NCI-H2227 (cell line): Measurements from ENCODE around the gene MACROD1.

Source experiments
- DNase-seq: peaks from one replicate; lab custom pipeline; 2025; ENCODE audit not compliant: unreplicated experiment; lab: John Stamatoyannopoulos, UW

The MACROD1 gene

DNA sequence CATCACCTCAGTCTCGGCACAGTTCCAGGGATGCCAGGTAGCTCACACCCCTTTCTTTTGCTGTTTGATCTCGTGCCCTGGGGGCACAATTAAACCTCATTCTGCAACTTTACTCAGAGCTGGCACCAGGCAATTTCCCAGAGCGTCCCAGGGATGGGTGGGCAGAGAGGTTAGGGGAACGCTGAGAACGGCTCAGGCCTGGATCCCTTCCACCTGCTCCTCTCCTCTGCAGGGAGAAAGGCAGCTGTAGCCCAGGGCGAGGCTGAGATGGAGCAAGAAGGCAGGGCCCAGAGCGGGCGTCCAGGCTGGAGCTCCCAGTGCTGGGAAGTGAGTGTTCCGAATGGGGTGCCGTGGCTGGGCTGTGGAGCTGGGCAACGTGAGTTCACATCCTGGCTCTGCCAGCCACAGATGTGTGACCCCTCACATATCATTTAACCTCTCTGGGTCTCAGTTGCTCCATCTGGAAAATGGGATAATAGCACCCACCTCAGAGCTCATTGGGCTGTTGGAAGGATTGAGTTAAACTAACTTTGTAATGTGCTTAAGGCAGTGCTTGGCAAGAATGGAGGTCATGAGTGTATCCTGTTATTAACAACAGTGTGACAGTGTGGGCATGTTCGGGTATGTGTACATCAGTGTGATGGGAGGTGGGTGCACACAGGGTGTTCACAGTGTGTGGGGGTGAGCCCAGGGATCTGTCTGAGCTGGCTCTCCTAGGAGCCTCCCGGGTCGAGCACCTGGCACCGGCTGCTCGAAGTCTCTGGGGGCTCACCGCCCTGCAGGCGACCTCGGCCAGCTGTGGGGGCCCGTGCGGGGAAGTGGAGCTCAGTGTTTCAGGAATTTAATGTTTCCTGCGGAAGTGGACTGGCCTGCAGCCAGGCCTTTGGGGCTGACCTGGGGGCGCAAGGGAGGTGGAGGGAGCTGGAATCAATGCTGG is 164.2 kb downstream of the MACROD1 start:
- no peak for DNase-seq

- DNase-seq: no peak
Observed at GRCh38 chr11:64000740-64001483, 165.0 kb downstream of the MACROD1 start.

- no peak for DNase-seq
Observed at GRCh38 chr11:64000026-64000739, 165.7 kb downstream of the MACROD1 start.

DNA sequence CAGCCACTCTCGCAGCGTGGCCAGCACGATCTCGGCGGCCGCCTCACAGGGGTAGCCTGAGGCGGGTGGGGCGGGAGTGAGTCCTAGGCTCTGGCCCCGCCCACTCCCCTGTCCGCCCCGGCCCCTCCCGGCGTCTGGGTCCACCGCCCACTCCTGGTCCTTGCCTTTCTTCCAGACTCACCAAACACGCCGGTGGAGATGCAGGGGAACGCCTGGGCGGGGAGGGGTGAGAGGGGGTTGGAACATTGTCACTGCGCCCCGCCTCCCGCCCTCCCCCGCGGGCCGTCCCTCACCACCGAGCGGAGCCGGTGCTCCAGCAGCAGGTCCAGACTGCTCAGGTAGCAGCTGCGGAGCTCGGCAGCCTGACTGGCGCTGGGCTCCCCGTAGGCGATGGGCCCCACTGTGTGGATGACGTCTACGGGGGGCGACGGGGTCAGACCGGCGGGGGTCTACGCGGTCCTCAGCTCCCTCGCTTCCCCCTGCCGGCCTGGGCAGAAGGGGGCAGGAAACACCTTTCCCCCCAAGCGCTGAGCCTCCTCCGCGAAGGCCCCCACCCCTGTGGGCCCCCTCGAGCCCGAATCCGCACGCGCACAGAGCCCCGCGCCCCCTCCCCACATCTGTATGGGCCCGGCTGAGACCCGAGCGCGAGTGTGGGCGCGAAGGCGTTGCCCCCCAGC is 166.4 kb downstream of the MACROD1 start:
- DNase-seq: no peak

GRCh38 chr11:63998558-63999348 is 167.2 kb downstream of the MACROD1 start:
- no peak for DNase-seq

DNA sequence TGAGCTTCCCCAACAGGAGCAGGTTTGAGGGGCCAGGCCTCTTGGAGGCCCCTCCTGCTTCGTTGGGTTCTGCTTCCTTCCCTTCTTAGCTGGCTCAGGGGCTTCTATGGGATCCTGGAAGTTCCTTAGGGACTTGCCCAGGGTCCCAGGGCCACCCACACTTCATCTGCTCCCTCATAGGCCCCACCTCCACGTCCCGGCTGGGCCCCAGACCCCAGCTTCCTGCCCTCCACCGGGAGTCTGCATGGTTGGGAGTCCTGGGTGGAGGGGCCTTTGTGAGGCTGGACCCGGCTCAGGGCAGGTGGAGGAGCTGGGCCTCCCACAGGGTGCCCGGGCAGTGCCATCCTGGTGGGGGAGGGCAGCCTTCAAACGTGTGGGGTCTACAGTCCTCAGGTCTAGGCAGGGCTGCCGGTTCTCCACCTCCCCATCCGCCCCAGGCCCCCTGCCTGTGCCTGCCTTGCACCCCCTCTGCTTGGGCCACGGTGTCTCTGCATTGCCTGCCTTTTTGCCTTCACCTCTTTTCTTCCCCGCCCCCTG is 168.0 kb downstream of the MACROD1 start:
- DNase-seq: no peak

GRCh38 chr11:63997104-63997700 is 168.7 kb downstream of the MACROD1 start:
- DNase-seq: no peak

DNA sequence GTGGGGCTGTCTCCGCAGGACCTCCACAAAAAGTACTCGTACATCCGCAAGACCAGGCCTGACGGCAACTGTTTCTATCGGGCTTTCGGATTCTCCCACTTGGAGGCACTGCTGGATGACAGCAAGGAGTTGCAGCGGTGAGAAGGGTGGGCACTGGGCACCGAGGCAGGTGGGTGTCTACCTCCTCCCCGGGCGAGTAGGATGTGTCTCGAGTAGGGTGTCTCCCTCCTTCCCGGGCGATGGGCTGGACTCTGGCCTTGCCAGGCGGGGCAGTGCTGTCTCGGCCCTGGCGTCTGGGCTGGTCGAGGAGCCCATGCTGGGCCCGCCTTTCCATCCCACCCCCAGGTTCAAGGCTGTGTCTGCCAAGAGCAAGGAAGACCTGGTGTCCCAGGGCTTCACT is 169.4 kb downstream of the MACROD1 start:
- no peak for DNase-seq

- DNase-seq: no peak
Observed at GRCh38 chr11:63993993-63994392, 171.9 kb downstream of the MACROD1 start.

GRCh38 chr11:63993100-63993499 is 172.8 kb downstream of the MACROD1 start:
- DNase-seq: no peak

DNA sequence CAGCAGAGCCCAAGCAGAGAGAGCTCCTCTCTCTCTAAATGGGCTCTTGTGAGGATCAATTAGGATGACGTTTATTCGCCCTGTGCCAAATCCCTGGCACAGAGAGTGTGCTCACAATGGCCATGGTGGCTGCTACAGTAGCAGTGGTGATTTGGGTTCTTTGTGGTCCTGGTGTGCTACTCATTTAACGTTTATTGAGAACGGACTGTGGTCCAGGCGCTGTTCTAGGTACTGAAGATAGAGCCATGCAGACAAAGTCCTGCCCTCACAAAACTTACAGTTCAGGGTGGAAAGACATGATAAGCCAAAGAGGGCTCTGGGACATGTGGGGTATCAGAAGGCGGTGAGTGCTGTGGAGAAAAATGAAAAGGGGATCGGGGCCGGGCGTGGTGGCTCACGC is 174.4 kb downstream of the MACROD1 start:
- DNase-seq: no peak

- no peak for DNase-seq
Observed at GRCh38 chr11:63986932-63987513, 178.9 kb downstream of the MACROD1 start.

- DNase-seq: peak; percentile 97
Observed at GRCh38 chr11:63986156-63986931, 179.6 kb downstream of the MACROD1 start, which contains the start of gene OTUB1. OTUB1 (plus strand) TSS chr11:63986438; CDS start chr11:63986457, 19 bp downstream.

DNA sequence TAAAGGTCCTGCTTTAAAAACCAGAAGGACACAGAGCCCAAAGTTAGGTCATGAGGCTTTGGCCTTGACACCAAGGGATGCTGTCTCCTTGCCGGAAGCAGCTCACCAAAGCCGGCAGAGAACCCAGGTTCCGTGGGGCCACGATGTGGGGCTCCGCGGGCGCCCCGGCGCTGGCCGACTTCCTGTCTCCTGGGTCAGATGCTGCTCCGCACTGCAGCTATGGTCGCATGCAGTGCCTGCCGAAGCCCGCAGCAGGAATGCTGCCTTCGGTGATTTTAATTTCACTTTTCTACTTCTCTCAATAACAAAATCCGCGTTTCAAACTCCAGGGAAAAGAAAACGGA is 180.1 kb downstream of the MACROD1 start:
- peak; percentile 60 for DNase-seq

GRCh38 chr11:63979426-63979825 is 186.5 kb downstream of the MACROD1 start:
- DNase-seq: no peak

DNA sequence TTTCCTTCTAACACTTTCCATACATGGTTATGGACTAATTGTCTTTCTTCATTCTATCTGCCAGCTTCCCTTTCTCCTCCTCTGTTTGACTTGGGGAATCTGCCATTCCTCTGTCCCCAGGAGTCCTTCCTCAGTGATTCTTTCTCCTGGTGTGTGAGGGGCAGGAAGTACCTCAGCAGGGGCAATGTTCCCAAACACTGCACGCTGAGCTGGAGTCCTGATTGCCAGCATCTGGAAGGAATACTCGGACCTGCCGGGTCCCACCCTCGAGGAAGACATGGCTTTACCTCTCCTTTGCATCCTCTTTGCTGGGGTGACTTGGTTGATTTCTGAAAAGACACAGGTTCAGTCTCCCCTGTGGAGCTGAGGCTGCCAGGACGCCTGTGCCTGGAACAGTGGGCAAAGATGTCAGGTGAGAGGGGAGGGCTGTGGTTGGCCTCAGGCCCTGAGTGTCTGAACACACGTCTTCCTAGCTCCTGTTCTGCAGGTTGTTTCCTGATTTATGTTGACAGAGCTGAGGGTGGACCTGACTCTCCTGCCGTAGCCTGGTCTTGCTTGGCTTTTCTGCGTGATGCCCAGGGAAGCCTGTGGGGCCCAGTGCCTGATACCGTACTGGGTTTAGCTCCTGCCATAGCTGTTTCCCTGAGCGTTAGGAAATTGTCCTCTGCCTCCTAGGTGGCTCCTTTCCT is 187.2 kb downstream of the MACROD1 start:
- no peak for DNase-seq

- DNase-seq: peak; percentile 100
Observed at GRCh38 chr11:63974259-63975143, 191.4 kb downstream of the MACROD1 start, which contains the start of gene COX8A. COX8A (plus strand) TSS chr11:63974620; CDS start chr11:63974681, 61 bp downstream.
